H9 (cell line): ENCODE data around the gene HTR1E. TPM values are rescaled to one million over a fixed set of nuclear protein-coding genes. Genes with fewer than 3 reads are reported as not detected.

Source experiments
- DNase-seq: peaks from one replicate; pipeline ENCODE4 v3.0.0-alpha.2; 2017
- H2AFZ ChIP-seq: one replicate; pipeline ENCODE4 v1.6.1; 2013; ENCODE audit warnings: mild to moderate bottlenecking, low read length, control low read depth, moderate library complexity
- H2AK5ac ChIP-seq: 2 replicates; pipeline ENCODE4 v1.6.1; 2013; ENCODE audit warnings: low read length, control low read depth, mixed read lengths; ENCODE audit not compliant: insufficient read length
- H2BK120ac ChIP-seq: one replicate; pipeline ENCODE4 v1.6.1; 2013; ENCODE audit warnings: low read depth, mild to moderate bottlenecking, low read length, control low read depth, inconsistent platforms; ENCODE audit not compliant: poor library complexity, severe bottlenecking
- H2BK12ac ChIP-seq: 2 replicates; pipeline ENCODE4 v1.6.1; 2013; ENCODE audit warnings: low read length, control low read depth, mixed read lengths, low read depth; ENCODE audit not compliant: insufficient read length
- H2BK15ac ChIP-seq: 2 replicates; pipeline ENCODE4 v1.6.1; 2013; ENCODE audit warnings: low read depth, low read length, control low read depth
- H2BK20ac ChIP-seq: one replicate; pipeline ENCODE4 v1.6.1; 2013; ENCODE audit warnings: low read depth, mild to moderate bottlenecking, low read length, control low read depth, inconsistent platforms; ENCODE audit not compliant: poor library complexity, severe bottlenecking
- H2BK5ac ChIP-seq: 2 replicates; pipeline ENCODE4 v1.6.1; 2013; ENCODE audit warnings: low read length, control low read depth, mixed read lengths; ENCODE audit not compliant: insufficient read length
- H3K14ac ChIP-seq: 2 replicates; pipeline ENCODE4 v1.6.1; 2013; ENCODE audit warnings: low read length, control low read depth; ENCODE audit not compliant: insufficient read depth
- H3K18ac ChIP-seq: 2 replicates; pipeline ENCODE4 v1.6.1; 2013; ENCODE audit warnings: low read depth, mild to moderate bottlenecking, mixed read lengths, low read length, control low read depth; ENCODE audit not compliant: insufficient read length
- H3K23ac ChIP-seq: 2 replicates; pipeline ENCODE4 v1.6.1; 2013; ENCODE audit warnings: low read length, control low read depth, mixed read lengths, low read depth; ENCODE audit not compliant: insufficient read length
- H3K23me2 ChIP-seq: 2 replicates; pipeline ENCODE4 v1.6.1; 2013; ENCODE audit warnings: low read depth, mild to moderate bottlenecking, mixed read lengths, low read length, control low read depth; ENCODE audit not compliant: insufficient read length, poor library complexity, severe bottlenecking
- H3K27ac ChIP-seq: 2 replicates; pipeline ENCODE4 v1.5.1; 2013; ENCODE audit warnings: low read length, control low read depth, mixed read lengths, low read depth; ENCODE audit not compliant: insufficient read length
- H3K27me3 ChIP-seq: 2 replicates; pipeline ENCODE4 v1.6.1; 2013; ENCODE audit warnings: low read length, control low read depth, inconsistent platforms; ENCODE audit not compliant: insufficient read depth
- H3K4ac ChIP-seq: 2 replicates; pipeline ENCODE4 v1.6.1; 2013; ENCODE audit warnings: low read depth, mild to moderate bottlenecking, control low read depth, inconsistent platforms, low read length, moderate library complexity
- H3K4me1 ChIP-seq: 2 replicates; pipeline ENCODE4 v1.6.1; 2013; ENCODE audit warnings: low read length, control low read depth, inconsistent platforms; ENCODE audit not compliant: insufficient read depth
- H3K4me2 ChIP-seq: 2 replicates; pipeline ENCODE4 v1.6.1; 2013; ENCODE audit warnings: low read length, control low read depth, mixed read lengths; ENCODE audit not compliant: insufficient read length, insufficient read depth
- H3K56ac ChIP-seq: 2 replicates; pipeline ENCODE4 v1.6.1; 2013; ENCODE audit warnings: low read depth, mild to moderate bottlenecking, mixed read lengths, low read length, control low read depth; ENCODE audit not compliant: insufficient read length
- H3K79me1 ChIP-seq: 2 replicates; pipeline ENCODE4 v1.6.1; 2013; ENCODE audit warnings: low read depth, mild to moderate bottlenecking, moderate library complexity, low read length, control low read depth, inconsistent platforms; ENCODE audit not compliant: insufficient read depth, poor library complexity, severe bottlenecking
- H3K79me2 ChIP-seq: 2 replicates; pipeline ENCODE4 v1.6.1; 2013; ENCODE audit warnings: low read length, control low read depth, inconsistent platforms; ENCODE audit not compliant: insufficient read depth
- H3K9ac ChIP-seq: 2 replicates; pipeline ENCODE4 v1.6.1; 2013; ENCODE audit warnings: low read length, control low read depth, mixed read lengths; ENCODE audit not compliant: insufficient read length; ENCODE audit errors: extremely low read depth
- H3K9me3 ChIP-seq: one replicate; pipeline ENCODE4 v1.6.1; 2013; ENCODE audit warnings: low read depth, low read length, inconsistent platforms; ENCODE audit not compliant: control insufficient read depth
- H3T11ph ChIP-seq: one replicate; pipeline ENCODE4 v1.6.1; 2013; ENCODE audit warnings: mild to moderate bottlenecking, low read length, control low read depth, inconsistent platforms
- H4K20me1 ChIP-seq: one replicate; pipeline ENCODE4 v1.6.1; 2013; ENCODE audit not compliant: control insufficient read depth, insufficient read length, insufficient read depth
- H4K5ac ChIP-seq: 2 replicates; pipeline ENCODE4 v1.6.1; 2013; ENCODE audit warnings: low read depth, mild to moderate bottlenecking, mixed read lengths, low read length, control low read depth; ENCODE audit not compliant: insufficient read length
- H4K8ac ChIP-seq: replicated peaks from 2 replicates; pipeline ENCODE4 v1.6.1; 2013; ENCODE audit warnings: low read length, control low read depth, mixed read lengths, low read depth; ENCODE audit not compliant: insufficient read length
- H4K91ac ChIP-seq: 2 replicates; pipeline ENCODE4 v1.6.1; 2013; ENCODE audit warnings: low read depth, mild to moderate bottlenecking, moderate library complexity, mixed read lengths, low read length, control low read depth; ENCODE audit not compliant: insufficient read length
- H3K27ac Mint-ChIP-seq, 3 experiments: 2 replicates in 2 of 3; 3 replicates in 1 of 3; pipeline ENCODE4 v1.8.0; 2020 to 2021; ENCODE audit warnings: mixed read lengths in 3 of 3, mild to moderate bottlenecking in 1 of 3, moderate library complexity in 1 of 3
- H3K27me3 Mint-ChIP-seq: 2 replicates; pipeline ENCODE4 v1.8.0; 2021; ENCODE audit warnings: low read depth, mild to moderate bottlenecking, moderate library complexity, mixed read lengths
- H3K36me3 Mint-ChIP-seq, 3 experiments: 2 replicates in 2 of 3; 3 replicates in 1 of 3; pipeline ENCODE4 v1.8.0; 2020 to 2021; ENCODE audit warnings: low read depth in 3 of 3, mixed read lengths in 3 of 3; ENCODE audit not compliant: insufficient read depth in 1 of 3
- H3K4me1 Mint-ChIP-seq, 2 experiments: 2 replicates each; pipeline ENCODE4 v1.8.0; 2020; ENCODE audit warnings: mixed read lengths in 2 of 2
- H3K4me3 Mint-ChIP-seq, 2 experiments: 2 replicates in 1 of 2; 3 replicates in 1 of 2; pipeline ENCODE4 v1.8.0; 2020 to 2021; ENCODE audit warnings: mild to moderate bottlenecking in 2 of 2, mixed read lengths in 2 of 2, moderate library complexity in 1 of 2
- H3K9me3 Mint-ChIP-seq, 2 experiments: 2 replicates in 1 of 2; 3 replicates in 1 of 2; pipeline ENCODE4 v1.8.0; 2020; ENCODE audit warnings: mild to moderate bottlenecking in 2 of 2, mixed read lengths in 2 of 2, moderate library complexity in 1 of 2
- WGBS: extraction: QIAGEN DNeasy Blood & Tissue Kit; methylation state at CpG from one replicate; pipeline ENCODE4 v1.1.7; 2013; ENCODE audit warnings: missing lambda C conversion rate, low lambda C conversion rate, mixed read lengths; ENCODE audit not compliant: insufficient read length; ENCODE audit errors: extremely low coverage; 5-methylcytosine and 5-hydroxymethylcytosine counted together
- total RNA-seq: library from RNA; stranded (reverse); gene quantifications from 2 replicates; pipeline ENCODE4 v1.2.1, GENCODE V29; 2021
- TF ChIP-seq, protein P1 (sequence below): fragments of 200-600 bp; sonication (generic); conservative IDR thresholded peaks from 3 replicates; pipeline ENCODE4 v1.8.0; 2021; ENCODE audit warnings: antibody characterized with exemption, mild to moderate bottlenecking

The HTR1E gene
- total RNA-seq, 1 experiment from 2014 or later = not detected

DNA sequence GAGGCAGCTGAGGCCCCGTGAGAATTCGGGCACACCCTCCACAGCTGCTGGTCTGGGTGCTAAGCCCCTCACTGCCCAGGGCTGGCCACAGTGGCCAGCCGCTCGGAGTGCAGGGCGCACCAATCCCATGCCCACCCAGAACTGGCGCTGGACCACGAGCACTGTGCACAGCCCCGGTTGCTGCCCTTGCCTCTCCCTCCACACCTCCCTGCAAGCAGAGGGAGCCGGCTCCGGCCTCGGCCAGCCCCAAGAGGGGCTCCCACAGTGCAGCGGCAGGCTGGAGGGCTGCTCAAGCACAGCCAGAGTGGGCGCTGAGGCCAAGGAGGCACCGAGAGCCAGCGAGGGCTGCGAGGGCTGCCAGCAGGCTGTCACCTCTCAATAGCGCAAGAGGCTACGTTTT is 122.6 kb downstream of the HTR1E start:
- Histone ChIP-seq H3K4me1 (no peaks in the 10 kb centered on the region; the same call in 1 of the 2 replicates), H4K20me1 (no peaks in the 10 kb centered on the region), H2BK20ac (no peak overlapping the region), H2AK5ac (no peak overlapping the region), H3K56ac (no peak overlapping the region), H3K14ac (no peak overlapping the region), H4K91ac (no peak overlapping the region), H2AFZ (no peak overlapping the region), H3K27me3 (no peaks in the 10 kb centered on the region), H3T11ph (no peak overlapping the region), H3K79me2 (no peaks in the 10 kb centered on the region), H3K23ac (no peak overlapping the region), H2BK12ac (no peak overlapping the region), H3K18ac (no peak overlapping the region), H4K5ac (no peak overlapping the region), H3K23me2 (no peaks in the 10 kb centered on the region), H3K4me2 (no peak overlapping the region), H4K8ac (no peak overlapping the region), H3K27ac (no peak overlapping the region), H2BK120ac (no peak overlapping the region), H2BK5ac (no peak overlapping the region), H3K4ac (no peak overlapping the region), H3K9me3 (no peaks in the 10 kb centered on the region), H3K79me1 (no peaks in the 10 kb centered on the region), H2BK15ac (no peak overlapping the region), H3K9ac (no peak overlapping the region)
- no CpG with 5 or more reads among the region's 18 CpGs for WGBS
- Mint-ChIP-seq H3K27ac (no peak overlapping the region), H3K4me1 (peaks cover 6 to 12% of the 10 kb centered on the region in 2 experiments), H3K27me3 (peaks cover 2% of the 10 kb centered on the region; the same call in 1 of the 2 replicates), H3K9me3 (peaks cover 3 to 6% of the 10 kb centered on the region in 2 experiments; a peak in 3 of 5 replicates), H3K36me3 (peaks cover 0 to 4% (median 2%) of the 10 kb centered on the region in 3 experiments; a peak in 3 of 7 replicates), H3K4me3 (no peak overlapping the region)
- DNase-seq = no peak
- TF ChIP-seq, protein P1, sequence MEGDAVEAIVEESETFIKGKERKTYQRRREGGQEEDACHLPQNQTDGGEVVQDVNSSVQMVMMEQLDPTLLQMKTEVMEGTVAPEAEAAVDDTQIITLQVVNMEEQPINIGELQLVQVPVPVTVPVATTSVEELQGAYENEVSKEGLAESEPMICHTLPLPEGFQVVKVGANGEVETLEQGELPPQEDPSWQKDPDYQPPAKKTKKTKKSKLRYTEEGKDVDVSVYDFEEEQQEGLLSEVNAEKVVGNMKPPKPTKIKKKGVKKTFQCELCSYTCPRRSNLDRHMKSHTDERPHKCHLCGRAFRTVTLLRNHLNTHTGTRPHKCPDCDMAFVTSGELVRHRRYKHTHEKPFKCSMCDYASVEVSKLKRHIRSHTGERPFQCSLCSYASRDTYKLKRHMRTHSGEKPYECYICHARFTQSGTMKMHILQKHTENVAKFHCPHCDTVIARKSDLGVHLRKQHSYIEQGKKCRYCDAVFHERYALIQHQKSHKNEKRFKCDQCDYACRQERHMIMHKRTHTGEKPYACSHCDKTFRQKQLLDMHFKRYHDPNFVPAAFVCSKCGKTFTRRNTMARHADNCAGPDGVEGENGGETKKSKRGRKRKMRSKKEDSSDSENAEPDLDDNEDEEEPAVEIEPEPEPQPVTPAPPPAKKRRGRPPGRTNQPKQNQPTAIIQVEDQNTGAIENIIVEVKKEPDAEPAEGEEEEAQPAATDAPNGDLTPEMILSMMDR = no peak
